Chondrocyte (in vitro differentiated cells): Measurements from ENCODE around the gene PUS1. TPM values are rescaled to one million over a fixed set of nuclear protein-coding genes. Genes with fewer than 3 reads are reported as not detected.

ENCODE experiments used
- DNase-seq: peaks from one replicate; pipeline ENCODE4 v3.0.0; 2021; ENCODE audit warnings: mixed read lengths, low spot score
- H3K27ac Mint-ChIP-seq: one replicate; pipeline ENCODE4 v1.8.0; 2021; ENCODE audit warnings: mild to moderate bottlenecking, moderate library complexity, mixed read lengths; ENCODE audit not compliant: unreplicated experiment
- H3K27me3 Mint-ChIP-seq: 2 replicates; pipeline ENCODE4 v1.8.0; 2021; ENCODE audit warnings: low read depth, mixed read lengths
- H3K36me3 Mint-ChIP-seq: 2 replicates; pipeline ENCODE4 v1.8.0; 2021; ENCODE audit warnings: low read depth, mixed read lengths
- H3K4me1 Mint-ChIP-seq: 2 replicates; pipeline ENCODE4 v1.8.0; 2021; ENCODE audit warnings: low read depth, mild to moderate bottlenecking, mixed read lengths
- H3K4me3 Mint-ChIP-seq: one replicate; pipeline ENCODE4 v1.8.0; 2021; ENCODE audit warnings: mild to moderate bottlenecking, moderate library complexity, mixed read lengths; ENCODE audit not compliant: unreplicated experiment
- H3K9me3 Mint-ChIP-seq: 2 replicates; pipeline ENCODE4 v1.8.0; 2021; ENCODE audit warnings: low read depth, mixed read lengths
- CTCF ChIP-seq: fragments of 200-600 bp; sonication (generic); IDR thresholded peaks from 2 replicates; pipeline ENCODE4 v1.5.0; 2021; ENCODE audit warnings: antibody characterized with exemption, mild to moderate bottlenecking, moderate library complexity
- total RNA-seq: library from RNA; stranded (reverse); gene quantifications from 3 replicates; pipeline ENCODE4 v1.2.1, GENCODE V29; 2021

PUS1 gene
- total RNA-seq, 1 donor from 2014 or later: 19.8 TPM

GRCh38 chr12:131971226-131971625 is 42.1 kb downstream of the PUS1 start:
- no peak for TF ChIP-seq CTCF
- no peaks in the 10 kb centered on the region for H3K27me3 Mint-ChIP-seq
- H3K27ac Mint-ChIP-seq: no peak overlapping the region
- DNase-seq: no peak
- peaks cover 7% of the 10 kb centered on the region for H3K4me1 Mint-ChIP-seq
- H3K9me3 Mint-ChIP-seq: no peaks in the 10 kb centered on the region
- H3K36me3 Mint-ChIP-seq: peaks cover 3% of the 10 kb centered on the region
- H3K4me3 Mint-ChIP-seq: no peak overlapping the region

- H3K9me3 Mint-ChIP-seq: no peaks in the 10 kb centered on the region
- no peak overlapping the region for H3K27ac Mint-ChIP-seq
- no peaks in the 10 kb centered on the region for H3K27me3 Mint-ChIP-seq
- no peak overlapping the region for H3K4me3 Mint-ChIP-seq
- H3K4me1 Mint-ChIP-seq: peaks cover 9% of the 10 kb centered on the region
- no peak for TF ChIP-seq CTCF
- H3K36me3 Mint-ChIP-seq: peaks cover 4% of the 10 kb centered on the region
- DNase-seq: no peak
Observed at GRCh38 chr12:131975228-131975627, 46.2 kb downstream of the PUS1 start.

GRCh38 chr12:131979606-131980005 is 50.5 kb downstream of the PUS1 start:
- no peaks in the 10 kb centered on the region for H3K27me3 Mint-ChIP-seq
- no peak for TF ChIP-seq CTCF
- H3K9me3 Mint-ChIP-seq: no peaks in the 10 kb centered on the region
- H3K4me3 Mint-ChIP-seq: no peak overlapping the region
- peaks cover 3% of the 10 kb centered on the region for H3K4me1 Mint-ChIP-seq
- DNase-seq: no peak
- no peak overlapping the region for H3K27ac Mint-ChIP-seq
- H3K36me3 Mint-ChIP-seq: peaks cover 18% of the 10 kb centered on the region

GRCh38 chr12:131980263-131980662 is 51.2 kb downstream of the PUS1 start:
- Mint-ChIP-seq H3K27ac (no peak overlapping the region), H3K4me1 (peaks cover 3% of the 10 kb centered on the region), H3K4me3 (no peak overlapping the region), H3K9me3 (no peaks in the 10 kb centered on the region), H3K27me3 (no peaks in the 10 kb centered on the region), H3K36me3 (peaks cover 18% of the 10 kb centered on the region)
- DNase-seq: no peak
- peak; percentile 60 for TF ChIP-seq CTCF

- TF ChIP-seq CTCF: no peak
- Mint-ChIP-seq H3K27me3 (no peaks in the 10 kb centered on the region), H3K4me3 (no peak overlapping the region), H3K27ac (no peak overlapping the region), H3K4me1 (peaks cover 3% of the 10 kb centered on the region), H3K9me3 (no peaks in the 10 kb centered on the region), H3K36me3 (peaks cover 15% of the 10 kb centered on the region)
- DNase-seq: no peak
Observed at GRCh38 chr12:131981388-131981787, 52.3 kb downstream of the PUS1 start.
